ENCODE data around the gene TMEM54. TPM values are rescaled to one million over a fixed set of nuclear protein-coding genes. Genes with fewer than 3 reads are reported as not detected.

Gene TMEM54
- total RNA-seq, 4 donors from 2014 or later: 151 to 255 (median 178) TPM

- Histone ChIP-seq H3K9me3 (no peaks in the 10 kb centered on the region), H3K4me1 (peaks cover 7 to 44% (median 14%) of the 10 kb centered on the region in 3 donors), H3K27ac (peak overlapping the region in 3 of 4 donors; percentile 12 to 45 (median 38)), H3K4me3 (no peak overlapping the region), H3K27me3 (no peaks in the 10 kb centered on the region), H3K36me3 (peaks cover 4 to 45% (median 12%) of the 10 kb centered on the region in 3 donors)
- TF ChIP-seq POLR2A (IDR thresholded peaks at IDR 0.05): no peak
- TF ChIP-seq CTCF (IDR thresholded peaks at IDR 0.05): peak in 1 of 6 experiments; percentile 11
- intact Hi-C loops (cut with DNase I): loop anchor here (10.0 kb wide), 2 partner anchors 71 to 121 kb away; no protein-coding TSS in a partner anchor
- 55 to 64% methylated on average over 3 of the region's 3 CpGs for WGBS, 2 donors
- no peak for DNase-seq
These were observed 32.6 kb upstream of the TMEM54 start for GRCh38 chr1:32933742-32934322.

GRCh38 chr1:32931760-32932159, 30.6 kb upstream of the TMEM54 start:
- Histone ChIP-seq H3K27ac (no peak overlapping the region), H3K9me3 (no peaks in the 10 kb centered on the region), H3K27me3 (no peaks in the 10 kb centered on the region), H3K4me3 (no peak overlapping the region), H3K4me1 (peaks cover 0 to 26% (median 3%) of the 10 kb centered on the region in 3 donors), H3K36me3 (peaks cover under 1 to 26% (median 9%) of the 10 kb centered on the region in 3 donors)
- intact Hi-C loops (cut with DNase I): loop anchor here (10.0 kb wide), 2 partner anchors 73 to 123 kb away; no protein-coding TSS in a partner anchor
- no peak for TF ChIP-seq CTCF (IDR thresholded peaks at IDR 0.05)
- TF ChIP-seq POLR2A (IDR thresholded peaks at IDR 0.05): no peak
- 77 to 96% methylated on average over 1 of the region's 1 CpG for WGBS, 2 donors
- no peak for DNase-seq

- intact Hi-C loops (cut with DNase I): loop anchor here (10.0 kb wide), 1 partner anchor 155 kb away; the partner anchor contains the start of gene AZIN2
These were observed 28.2 kb upstream of the TMEM54 start for GRCh38 chr1:32929366-32929765.

GRCh38 chr1:32928715-32929114, 27.5 kb upstream of the TMEM54 start:
- intact Hi-C loops (cut with DNase I): loop anchor here (10.0 kb wide), 1 partner anchor 156 kb away; the partner anchor contains the start of gene AZIN2
- Histone ChIP-seq H3K27ac (no peak overlapping the region), H3K4me1 (peaks cover 8 to 25% (median 12%) of the 10 kb centered on the region in 3 donors), H3K9me3 (no peaks in the 10 kb centered on the region), H3K27me3 (peaks cover 0 to 25% (median 2%) of the 10 kb centered on the region in 4 donors), H3K36me3 (no peaks in the 10 kb centered on the region), H3K4me3 (no peak overlapping the region)
- DNase-seq: no peak
- WGBS, 2 donors: 79 to 85% methylated on average over 8 of the region's 8 CpGs
- TF ChIP-seq POLR2A (IDR thresholded peaks at IDR 0.05): no peak
- TF ChIP-seq CTCF (IDR thresholded peaks at IDR 0.05): no peak

More at GRCh38 chr1:32929366-32929765, 28.2 kb upstream of the TMEM54 start:
- Histone ChIP-seq H3K36me3 (peaks cover 0 to 2% (median 0%) of the 10 kb centered on the region in 3 donors), H3K9me3 (no peaks in the 10 kb centered on the region), H3K27me3 (peaks cover 0 to 18% (median 2%) of the 10 kb centered on the region in 4 donors), H3K4me1 (peaks cover 8 to 31% (median 12%) of the 10 kb centered on the region in 3 donors), H3K4me3 (no peak overlapping the region), H3K27ac (no peak overlapping the region)
- no peak for TF ChIP-seq POLR2A (IDR thresholded peaks at IDR 0.05)
- WGBS, 2 donors: 58 to 61% methylated on average over 2 of the region's 2 CpGs
- no peak for DNase-seq

- Histone ChIP-seq H3K4me3 (no peak overlapping the region), H3K27me3 (peaks cover 0 to 29% (median 2%) of the 10 kb centered on the region in 4 donors), H3K4me1 (peaks cover 8 to 20% (median 12%) of the 10 kb centered on the region in 3 donors), H3K36me3 (no peaks in the 10 kb centered on the region), H3K9me3 (no peaks in the 10 kb centered on the region), H3K27ac (no peak overlapping the region)
- TF ChIP-seq POLR2A (IDR thresholded peaks at IDR 0.05) (no peak), CTCF (IDR thresholded peaks at IDR 0.05) (no peak)
- intact Hi-C loops (cut with DNase I): loop anchor here (10.0 kb wide), 1 partner anchor 157 kb away; the partner anchor contains the start of gene AZIN2
- no peak for DNase-seq
- WGBS, 2 donors: 90 to 92% methylated on average over 2 of the region's 2 CpGs
These were observed 27.1 kb upstream of the TMEM54 start for GRCh38 chr1:32928285-32928684.

Measured in esophagus squamous epithelium (tissue), 5 donors.